IPS DF 4.7 (cell line): ENCODE results near the gene SMIM15.
"Not testable (repeated sequence)": the region's sequence is repeated elsewhere in the genome, so short reads cannot be mapped to it uniquely, and the experiment has no call there.

Source experiments
- DNase-seq: peaks from one replicate; pipeline ENCODE4 v3.0.0-alpha.2; 2013; ENCODE audit warnings: low spot score; ENCODE audit errors: extremely low read depth

The SMIM15 gene, protein sequence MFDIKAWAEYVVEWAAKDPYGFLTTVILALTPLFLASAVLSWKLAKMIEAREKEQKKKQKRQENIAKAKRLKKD

DNA sequence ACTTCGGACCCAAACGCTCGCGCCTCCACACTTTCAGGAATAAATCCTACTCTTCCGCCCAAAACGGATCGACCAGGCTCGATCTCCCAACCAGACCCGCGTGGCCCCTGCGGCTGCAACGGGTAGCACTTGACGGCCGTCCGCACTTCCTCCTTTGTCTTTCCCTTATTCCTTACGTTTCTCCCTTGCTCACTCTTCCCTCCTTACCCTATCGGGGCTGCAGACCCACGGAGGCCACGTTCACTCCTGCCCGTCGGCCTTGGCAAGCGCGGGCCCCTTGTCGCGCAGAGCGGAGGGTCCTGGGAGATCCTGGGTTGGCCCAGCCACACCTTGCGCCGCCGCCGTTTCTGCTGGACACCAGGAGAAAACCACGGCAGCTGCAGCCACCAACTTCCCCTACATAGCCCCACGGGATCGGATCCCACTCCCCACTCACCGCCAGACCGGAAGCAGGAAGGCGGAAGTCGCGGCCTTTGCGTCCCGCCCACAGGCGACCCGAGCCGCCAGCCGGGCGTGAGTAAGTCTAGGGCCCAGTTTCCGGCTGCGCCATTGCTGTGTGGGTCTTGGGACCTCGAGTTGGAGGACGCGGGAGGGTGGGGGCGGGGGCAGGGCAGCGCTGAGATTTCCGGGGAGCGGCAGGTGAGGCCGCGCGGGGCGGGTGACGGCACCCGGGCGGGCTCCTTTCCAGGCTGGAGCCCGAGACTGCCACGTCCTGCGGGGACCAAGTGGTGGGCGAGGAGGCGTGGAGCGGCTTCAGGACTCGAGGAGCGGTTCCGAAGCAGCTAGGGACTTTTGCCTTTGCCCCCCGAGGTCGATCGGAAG, at the start of gene SMIM15:
SMIM15 (minus strand) TSS at position 459 of the 822 bp plus-strand sequence. CDS start 2,297 bp downstream, outside the sequence.
- peak; percentile 44 for DNase-seq

DNA sequence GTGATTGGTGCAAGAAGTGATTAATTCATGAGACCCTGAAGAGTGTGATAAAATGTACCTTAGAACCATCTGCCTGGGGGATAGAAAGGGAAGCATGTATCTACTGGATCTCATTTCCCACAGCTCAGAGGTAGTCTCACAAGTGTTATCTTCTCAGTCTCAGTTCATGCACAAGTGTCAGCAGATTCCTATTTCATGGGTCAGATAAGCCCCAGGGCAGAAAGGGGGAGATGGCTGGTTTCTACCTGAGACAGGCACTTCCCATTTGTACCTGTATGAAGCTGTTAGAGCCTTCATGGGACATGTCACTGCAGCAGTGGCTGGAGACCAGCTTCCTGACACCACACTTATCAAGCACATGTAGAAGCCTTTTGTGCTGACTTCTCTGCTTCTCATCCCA, 45.6 kb upstream of the SMIM15 start:
- no peak for DNase-seq

DNA sequence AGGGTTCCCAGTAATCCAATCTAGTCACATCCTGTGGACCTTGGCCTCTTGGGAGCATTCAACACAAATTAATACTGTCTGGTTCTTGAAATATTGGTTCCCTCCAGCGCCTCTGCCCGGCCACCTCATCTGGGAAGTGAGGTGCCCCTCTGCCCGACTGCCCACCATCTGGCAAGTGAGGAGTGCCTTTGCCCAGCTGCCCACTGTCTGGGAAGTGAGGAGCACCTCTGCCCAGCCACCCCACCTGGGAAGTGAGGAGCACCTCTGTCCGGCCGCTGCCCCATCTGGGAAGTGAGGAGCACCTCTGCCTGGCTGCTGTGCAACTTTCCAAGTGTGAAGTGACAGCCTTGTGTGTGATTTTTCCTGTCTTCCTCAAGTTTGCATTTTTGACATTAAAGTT, 42.7 kb upstream of the SMIM15 start:
- no peak for DNase-seq

DNA sequence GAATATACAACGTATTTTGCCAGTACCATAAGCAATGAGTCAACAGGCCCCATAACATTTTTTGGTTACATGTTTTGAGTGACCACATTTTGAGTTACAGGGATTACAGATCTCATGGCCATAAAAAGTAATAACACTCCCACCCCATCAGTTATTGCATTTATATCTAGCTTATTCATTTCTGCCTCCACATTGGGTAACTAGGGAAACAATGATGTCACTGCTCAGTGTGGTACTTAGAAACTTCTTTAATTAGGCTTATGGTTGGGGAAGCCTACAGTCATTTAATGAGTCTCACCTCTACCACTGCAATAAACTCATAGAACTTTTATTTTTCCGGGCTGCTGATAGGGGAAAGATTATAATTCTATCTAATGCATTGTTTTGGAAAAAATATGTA, 39.9 kb upstream of the SMIM15 start:
- no peak for DNase-seq

DNA sequence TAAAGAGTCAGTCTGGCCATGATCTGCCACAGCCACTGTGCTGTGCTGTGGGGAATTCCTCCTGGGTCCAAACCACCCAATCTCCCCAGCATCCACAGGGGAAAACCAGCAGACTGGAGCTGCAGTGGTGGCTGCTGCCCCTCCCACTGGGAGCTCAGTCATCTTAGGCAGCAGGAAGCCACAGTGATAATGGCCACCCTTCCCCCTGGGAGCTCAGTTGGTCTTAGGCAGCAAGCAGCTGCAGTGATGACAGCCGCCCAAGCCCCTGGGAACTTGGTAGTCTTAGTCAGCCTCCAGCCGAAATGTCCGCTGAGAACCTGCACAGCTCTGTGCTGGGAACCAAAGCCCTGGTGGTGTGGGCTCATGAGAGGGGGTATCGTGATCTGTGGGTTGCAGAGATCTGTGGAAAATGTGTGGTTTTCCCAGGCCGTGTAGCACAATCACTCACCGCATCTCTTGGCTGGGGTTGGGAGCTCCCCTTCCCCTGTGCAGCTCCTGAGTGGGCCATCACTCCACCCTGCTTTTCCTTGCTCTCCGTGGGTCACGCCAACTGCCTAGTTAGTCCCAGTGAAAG, 38.4 kb upstream of the SMIM15 start:
- DNase-seq = no peak

DNA sequence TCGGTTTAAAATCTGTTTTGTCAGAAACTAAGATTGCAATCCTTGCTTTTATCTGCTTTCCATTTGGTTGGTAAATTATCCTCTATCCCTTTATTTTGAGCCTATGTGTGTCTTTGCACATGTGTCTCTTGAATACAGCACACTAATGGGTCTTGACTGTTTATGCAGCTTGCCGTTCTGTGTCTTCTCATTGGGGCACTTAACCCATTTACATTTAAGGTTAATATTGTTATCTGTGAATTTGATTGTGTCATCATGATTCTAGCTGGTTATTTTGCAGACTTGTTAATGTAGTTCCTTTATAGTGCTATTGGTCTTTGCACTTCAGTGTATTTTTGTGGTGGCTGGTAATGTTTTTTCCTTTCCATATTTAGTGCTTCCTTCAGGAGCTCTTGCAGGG, 36.3 kb upstream of the SMIM15 start:
- no peak for DNase-seq

DNA sequence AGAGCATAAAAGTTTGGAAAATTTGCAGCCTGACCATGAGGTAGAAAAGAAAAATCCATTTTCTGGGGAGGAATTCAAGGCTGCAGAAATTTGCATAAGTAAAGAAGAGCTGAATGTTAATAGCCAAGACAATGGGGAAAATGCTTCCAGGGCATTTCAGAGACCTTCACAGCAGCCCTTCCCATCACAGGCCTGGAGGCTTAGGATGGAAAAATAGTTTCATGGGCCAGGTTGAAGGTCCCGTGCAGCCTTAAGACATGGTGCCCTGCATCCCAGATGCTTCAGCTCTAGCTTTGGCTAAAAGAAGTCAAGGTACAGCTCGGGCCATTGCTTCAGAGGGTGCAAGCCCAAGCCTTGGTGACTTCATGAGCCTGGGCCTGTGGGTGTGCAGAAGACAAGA, 25.6 kb upstream of the SMIM15 start:
- DNase-seq = not testable (repeated sequence)

DNA sequence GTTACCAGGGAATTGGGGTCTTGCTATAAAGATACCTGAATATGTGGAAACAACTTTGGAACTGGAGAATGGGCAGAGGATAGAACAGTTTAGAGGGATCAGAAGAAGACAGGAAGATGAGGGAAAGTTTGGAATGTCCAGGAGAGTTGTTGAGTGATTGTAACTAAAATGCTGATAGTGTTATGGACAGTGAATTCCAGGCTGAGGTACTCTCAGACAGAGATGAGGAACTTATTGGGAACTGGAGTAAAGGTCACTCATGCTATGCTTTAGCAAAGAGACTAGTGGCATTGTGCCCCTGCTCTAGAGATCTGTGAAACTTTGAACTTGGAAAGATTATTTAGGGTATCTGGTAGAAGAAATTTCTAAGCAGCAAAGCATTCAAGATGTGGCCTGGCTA, 25.1 kb upstream of the SMIM15 start:
- not testable (repeated sequence) for DNase-seq

DNA sequence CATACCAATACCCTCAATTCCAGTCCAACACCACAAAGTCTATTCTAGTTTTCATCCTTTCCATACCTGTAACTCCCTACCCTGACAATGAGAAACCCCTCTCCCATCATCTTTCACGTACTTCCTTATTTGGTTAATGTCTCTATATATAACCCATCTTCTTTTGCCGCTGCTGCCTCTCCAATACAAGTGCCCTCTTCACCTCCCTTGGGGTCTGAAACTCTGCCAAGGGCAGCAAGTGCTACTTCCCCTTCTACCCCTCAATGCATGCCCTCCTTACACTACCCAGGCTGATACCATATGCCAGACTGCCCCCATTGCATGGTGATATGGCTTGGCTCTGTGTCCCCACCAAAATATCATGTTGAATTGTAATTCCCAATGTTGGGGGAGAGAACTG, 24.4 kb upstream of the SMIM15 start:
- DNase-seq = no peak

DNA sequence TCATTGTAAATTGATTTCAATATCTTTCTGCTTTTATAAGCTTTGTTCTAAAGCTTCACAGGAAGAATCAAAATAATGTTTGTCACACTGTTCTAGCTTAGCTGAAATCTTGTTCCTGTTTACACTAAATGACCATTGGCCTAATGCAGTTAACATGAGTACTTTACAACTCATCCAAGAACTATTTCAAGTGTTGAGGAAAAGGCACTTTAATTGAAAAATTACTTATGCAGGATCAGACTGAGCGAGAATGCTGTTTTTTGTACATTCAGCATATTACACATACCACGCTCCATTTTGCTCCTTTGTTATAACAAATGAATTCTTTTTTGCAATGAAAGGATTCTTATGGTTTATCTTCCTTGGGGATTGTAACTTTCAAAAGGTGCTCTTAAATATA, 22.4 kb upstream of the SMIM15 start:
- DNase-seq = no peak

DNA sequence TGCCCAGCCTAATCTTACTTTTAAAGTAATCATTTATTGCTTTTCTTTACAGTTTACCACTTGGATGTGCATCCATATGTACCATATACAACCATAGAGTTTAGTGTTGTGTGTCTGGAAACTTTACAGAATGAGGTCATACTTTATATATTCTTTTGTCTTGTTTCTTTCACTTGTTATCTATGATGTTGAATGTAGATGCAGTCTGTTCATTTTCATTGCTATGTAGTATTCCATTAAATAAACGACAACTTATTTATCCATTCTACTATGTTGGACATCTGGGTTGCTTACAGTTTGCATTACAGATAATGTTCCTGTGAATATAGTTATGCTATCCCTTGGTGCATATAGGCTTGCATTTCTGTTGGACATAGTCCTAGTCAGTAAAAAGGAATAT, 21.3 kb upstream of the SMIM15 start:
- DNase-seq = no peak

DNA sequence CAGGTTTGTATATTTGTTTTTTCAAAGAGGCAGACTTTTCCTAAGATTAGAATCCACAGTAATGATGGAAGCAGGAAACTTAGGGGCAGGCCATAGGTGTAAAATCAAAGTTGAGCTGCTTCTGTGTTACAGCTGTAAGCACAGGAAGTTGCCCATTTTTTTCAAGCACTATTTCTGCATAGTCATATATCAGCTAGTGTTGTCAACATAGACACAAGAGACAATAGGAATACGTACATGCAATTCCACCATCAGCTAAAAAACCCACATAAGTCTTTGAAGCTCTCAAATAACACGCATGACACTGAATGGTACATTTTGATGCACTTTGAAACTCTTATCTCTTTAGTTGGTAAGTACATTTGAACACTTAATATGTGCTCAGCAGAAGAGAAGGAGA, 20.2 kb upstream of the SMIM15 start:
- DNase-seq = no peak

DNA sequence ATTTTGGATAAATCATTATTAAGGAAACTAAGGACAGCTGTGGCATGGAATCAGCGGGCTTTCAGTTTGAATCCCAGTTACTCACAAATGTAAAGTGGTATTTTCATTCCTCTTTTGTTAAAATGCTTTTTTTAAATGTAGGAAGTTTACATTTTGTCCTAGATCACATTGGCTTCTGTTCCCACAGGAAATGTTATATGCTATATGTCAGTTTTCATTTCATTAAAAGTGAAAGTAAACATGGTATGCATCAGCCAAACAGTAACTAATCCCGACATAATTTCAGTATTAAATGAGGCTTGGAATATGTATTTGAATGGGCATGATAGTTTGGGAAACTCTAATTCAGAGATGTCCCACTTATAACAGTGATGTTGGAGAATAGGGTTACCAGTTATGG, 18.6 kb upstream of the SMIM15 start:
- DNase-seq = no peak

DNA sequence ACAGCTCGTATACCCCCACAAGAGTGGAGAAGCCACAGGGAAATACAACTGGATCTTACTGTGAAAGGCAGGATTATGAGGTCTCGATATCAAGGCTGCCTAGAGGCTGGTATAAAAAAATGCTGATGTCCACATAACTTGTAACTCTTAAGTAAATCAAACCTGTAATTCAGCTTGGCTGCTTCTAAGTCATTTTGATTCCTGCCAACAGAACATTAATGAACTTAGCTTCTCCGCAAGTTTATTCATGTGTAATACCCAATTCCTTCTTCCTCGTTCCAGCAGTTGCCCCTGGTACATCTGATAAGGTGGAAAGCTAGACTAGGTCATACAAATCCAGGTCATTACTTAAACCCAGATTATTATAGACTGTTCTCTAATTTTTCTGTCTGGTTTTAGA, 16.4 kb upstream of the SMIM15 start:
- no peak for DNase-seq

DNA sequence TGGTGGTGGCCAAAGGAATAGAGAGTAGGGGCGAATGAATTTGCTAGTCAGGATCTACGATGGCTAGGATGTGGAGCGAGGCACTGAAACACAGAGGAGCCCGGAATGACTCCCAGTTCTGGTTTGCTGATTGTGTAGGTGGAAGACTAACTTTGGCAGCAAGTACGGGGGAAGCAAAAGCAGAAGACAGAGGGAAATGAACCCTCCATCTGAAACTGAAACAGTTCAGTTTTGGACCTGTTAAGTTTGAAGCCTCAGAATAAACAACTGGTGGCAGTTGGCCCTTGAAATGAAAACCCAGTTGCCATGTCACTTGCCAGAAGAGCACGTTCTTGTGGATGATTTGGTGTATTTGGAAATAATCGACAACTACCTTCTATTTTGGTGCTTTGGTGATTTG, 15.4 kb upstream of the SMIM15 start:
- DNase-seq = no peak

DNA sequence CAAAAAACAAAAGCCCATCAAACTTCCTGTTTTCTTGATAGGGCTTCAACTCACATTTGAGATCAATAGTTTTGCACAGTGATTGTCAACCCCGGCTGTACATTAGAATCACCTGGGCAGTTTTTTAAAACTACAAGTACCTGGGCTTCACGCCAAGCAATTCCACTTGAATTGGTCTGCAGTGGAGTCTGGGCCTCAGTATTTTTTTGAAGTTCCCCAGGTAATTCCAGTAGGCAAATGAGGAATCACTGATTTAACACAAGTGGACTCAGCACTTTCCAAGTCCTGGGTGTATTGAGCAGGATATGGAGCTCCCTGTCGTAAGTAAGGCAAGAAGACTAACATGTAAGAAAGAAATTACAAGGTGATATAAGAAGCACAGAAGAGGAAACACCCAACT, 14.8 kb upstream of the SMIM15 start:
- no peak for DNase-seq

DNA sequence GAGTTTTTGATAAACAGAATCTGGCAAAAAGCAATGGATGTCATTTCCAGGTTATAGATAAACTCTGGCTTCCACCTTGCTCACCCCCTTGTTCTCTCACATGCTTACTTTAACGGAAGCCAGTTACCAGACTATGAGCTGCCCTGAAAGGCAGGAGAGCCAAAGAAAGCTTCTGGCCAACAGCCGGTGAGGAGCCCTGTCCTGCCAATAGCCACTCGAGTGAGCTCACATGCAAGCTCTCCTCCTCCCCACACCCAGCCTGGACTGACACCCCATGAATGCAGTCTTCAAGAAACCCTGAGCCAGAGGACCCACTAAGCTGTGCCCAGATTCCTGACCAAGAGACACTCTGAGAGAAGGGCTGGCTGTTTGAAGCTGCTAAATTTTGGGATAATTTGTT, 14.4 kb upstream of the SMIM15 start:
- no peak for DNase-seq

DNA sequence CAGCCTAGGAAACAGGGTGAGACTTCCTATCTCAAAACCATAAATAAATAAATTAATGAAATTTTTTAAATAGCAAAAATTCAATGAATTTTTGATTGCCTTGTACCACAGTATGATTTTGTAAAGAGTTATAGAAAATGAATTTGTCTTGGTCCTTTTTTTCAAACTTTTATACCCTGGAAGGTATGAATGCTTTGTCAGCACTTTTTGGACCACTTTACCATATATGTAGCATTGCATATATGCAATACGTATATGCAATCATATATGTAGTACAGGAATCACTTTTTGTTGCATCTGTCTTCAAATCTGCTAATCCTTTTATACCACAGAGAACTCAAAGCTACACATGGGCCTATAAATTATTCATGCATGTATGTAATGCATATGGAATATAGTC, 9.2 kb upstream of the SMIM15 start:
- DNase-seq = no peak

DNA sequence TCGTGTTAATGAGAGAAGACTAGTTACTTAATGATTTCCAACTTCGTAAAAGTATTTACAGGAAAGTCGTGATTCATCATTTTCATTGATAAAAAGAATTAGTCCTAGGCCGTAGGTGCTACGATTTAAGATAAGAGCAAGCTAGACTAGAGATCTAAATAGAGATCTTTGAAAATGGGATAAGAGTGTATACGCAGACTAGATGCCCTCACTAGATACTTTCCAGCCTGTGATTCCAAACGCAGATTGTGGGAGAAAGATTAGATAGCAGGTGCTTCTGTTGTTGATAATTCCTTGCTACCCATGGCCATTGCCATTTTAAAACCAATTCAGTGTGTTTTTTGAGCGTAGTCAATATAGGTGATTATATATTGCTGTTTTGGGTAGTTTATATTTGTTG, 6.7 kb upstream of the SMIM15 start:
- no peak for DNase-seq

DNA sequence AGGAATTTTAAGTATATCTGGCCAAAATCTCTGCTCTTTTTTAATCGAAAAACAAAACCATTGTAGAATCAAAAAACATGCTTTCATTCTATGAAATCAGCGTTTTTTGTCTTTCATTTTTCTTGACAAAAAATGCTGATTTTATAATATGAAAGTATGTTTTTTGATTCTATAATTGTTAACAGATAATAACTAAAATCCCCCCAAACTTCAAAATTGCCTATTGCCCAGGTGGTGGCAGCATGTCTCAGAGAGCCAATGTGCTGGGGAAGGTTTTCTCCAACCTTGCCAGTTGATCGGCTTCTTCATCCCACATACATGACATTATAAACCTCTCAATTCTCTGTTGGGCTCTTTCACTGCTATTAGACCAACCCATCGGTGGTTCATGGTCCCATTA, 5.1 kb upstream of the SMIM15 start:
- no peak for DNase-seq

DNA sequence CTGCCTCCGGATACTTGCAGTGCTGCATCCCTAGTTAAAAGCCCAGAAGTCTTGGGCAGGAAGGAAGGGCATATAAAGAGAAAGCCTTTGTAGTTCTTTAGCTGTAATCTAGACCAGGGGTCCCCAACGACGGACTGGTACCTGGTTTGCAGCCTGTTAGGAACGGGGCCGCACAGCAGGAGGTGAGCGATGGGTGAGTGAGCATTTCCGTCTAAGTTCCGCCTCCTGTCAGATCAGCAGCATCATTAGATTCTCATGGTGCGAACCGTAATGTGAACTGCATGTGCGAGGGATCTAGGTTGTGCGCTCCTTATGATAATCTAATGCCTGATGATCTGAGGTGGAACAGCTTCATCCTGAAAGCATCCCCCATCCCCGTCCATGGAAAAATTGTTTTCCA, 1.6 kb upstream of the SMIM15 start:
- DNase-seq = no peak

DNA sequence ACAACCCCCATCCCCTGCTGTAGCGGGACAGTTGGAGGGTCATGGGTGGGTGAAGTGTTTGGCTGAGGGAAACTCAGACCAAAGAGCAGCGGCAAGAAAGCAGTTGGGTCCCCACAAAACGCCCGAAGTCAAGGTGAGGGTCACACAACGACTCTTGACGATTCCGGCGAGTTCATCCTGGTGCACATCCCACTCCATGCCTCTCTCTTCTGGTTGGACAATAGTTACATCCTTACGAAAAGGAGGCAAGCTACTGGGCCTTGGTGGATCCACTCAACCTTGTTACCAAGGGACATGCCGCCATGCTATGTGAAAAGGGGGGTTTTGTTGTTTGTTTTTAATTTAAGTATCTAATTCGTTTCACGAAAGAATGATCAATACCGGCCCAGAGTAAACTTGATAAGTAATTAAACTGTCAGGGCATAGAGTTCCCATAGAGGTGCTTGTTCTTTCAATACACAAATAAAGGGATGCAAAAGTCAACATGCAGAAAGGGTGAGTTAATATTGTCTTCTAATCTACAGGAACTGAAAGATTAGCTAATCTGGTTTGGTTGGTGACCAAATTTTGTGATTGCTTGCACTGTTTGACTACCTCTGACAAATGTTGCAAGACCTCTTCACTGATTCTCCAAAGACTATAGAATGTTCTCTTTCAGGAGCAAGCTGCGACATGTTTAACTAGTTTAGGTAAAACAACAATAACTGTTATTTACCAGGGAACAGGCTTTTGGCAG, 732 bp upstream of the SMIM15 start:
- no peak for DNase-seq
